HuH-7.5 (cell line): ENCODE data around the gene SLC6A3.
"Not testable (repeated sequence)": the region's sequence is repeated elsewhere in the genome, so short reads cannot be mapped to it uniquely, and the experiment has no call there.

ENCODE experiments used
- DNase-seq: peaks from one replicate; pipeline ENCODE4 v3.0.0; 2011; ENCODE audit warnings: low spot score

The SLC6A3 gene

GRCh38 chr5:1463326-1464095 lies 18.3 kb upstream of the SLC6A3 start:
- DNase-seq = no peak

- no peak for DNase-seq
Observed at GRCh38 chr5:1462358-1462757, 17.1 kb upstream of the SLC6A3 start.

- no peak for DNase-seq
Observed at GRCh38 chr5:1461396-1461795, 16.2 kb upstream of the SLC6A3 start.

GRCh38 chr5:1460054-1460682 lies 14.9 kb upstream of the SLC6A3 start:
- DNase-seq = no peak

GRCh38 chr5:1459435-1459834 lies 14.2 kb upstream of the SLC6A3 start:
- not testable (repeated sequence) for DNase-seq

GRCh38 chr5:1456110-1456881 lies 11.1 kb upstream of the SLC6A3 start:
- DNase-seq = not testable (repeated sequence)

- no peak for DNase-seq
Observed at GRCh38 chr5:1453613-1454012, 8.4 kb upstream of the SLC6A3 start.

- DNase-seq = no peak
Observed at GRCh38 chr5:1449081-1449630, 3.9 kb upstream of the SLC6A3 start.

- no peak for DNase-seq
Observed at GRCh38 chr5:1448511-1449011, 3.3 kb upstream of the SLC6A3 start.

- no peak for DNase-seq
Observed at GRCh38 chr5:1447671-1448361, 2.6 kb upstream of the SLC6A3 start.

GRCh38 chr5:1446602-1447343 lies 1.5 kb upstream of the SLC6A3 start:
- no peak for DNase-seq

GRCh38 chr5:1445689-1446601 lies 705 bp upstream of the SLC6A3 start:
- DNase-seq = no peak

- DNase-seq = no peak
Observed at GRCh38 chr5:1444361-1445189, 665 bp downstream of the SLC6A3 start.

- no peak for DNase-seq
Observed at GRCh38 chr5:1443991-1444360, 1.3 kb downstream of the SLC6A3 start.

- DNase-seq = no peak
Observed at GRCh38 chr5:1443171-1443570, 2.1 kb downstream of the SLC6A3 start.

- DNase-seq = no peak
Observed at GRCh38 chr5:1442222-1443145, 2.8 kb downstream of the SLC6A3 start.

GRCh38 chr5:1441166-1441865 lies 3.9 kb downstream of the SLC6A3 start:
- DNase-seq = no peak
